GOT3 (cell line): ENCODE results near the gene OLIG1.

Source experiments
- DNase-seq: peaks from one replicate; lab custom pipeline; 2025; ENCODE audit warnings: mixed read lengths; lab: John Stamatoyannopoulos, UW

The OLIG1 gene

DNA sequence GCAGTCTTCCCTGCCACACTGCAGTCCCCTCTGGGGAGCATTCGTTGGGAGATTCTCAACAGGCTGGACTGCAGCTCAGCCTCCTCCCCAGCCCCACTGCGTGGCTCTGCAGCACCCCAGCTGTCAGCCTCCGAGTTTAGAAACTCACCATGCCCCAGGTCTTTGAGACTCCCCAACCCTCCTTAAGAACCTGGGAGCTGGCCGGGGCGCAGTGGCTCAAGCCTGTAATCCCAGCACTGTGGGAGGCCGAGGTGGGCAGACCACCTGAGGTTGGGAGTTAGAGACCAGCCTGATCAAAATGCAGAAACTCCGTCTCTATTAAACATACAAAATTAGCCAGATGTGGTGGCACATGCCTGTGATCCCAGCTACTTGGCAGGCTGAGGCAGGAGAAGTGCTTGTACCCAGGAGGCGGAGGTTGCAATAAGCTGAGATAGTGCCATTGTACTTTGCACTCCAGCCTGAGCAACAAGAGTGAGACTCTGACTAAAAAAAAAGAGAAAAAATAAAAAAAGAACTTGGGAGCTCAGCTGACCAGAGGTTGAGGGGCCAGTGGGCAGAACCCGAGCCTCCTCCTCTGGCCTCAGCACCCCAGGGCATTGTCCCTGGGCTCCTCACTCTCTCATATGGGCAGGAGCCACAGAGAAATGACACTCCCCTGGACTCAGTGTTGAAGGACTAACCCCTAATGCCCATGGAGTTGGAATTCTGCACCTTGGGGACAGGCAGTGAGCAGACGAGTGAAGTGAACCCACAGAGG is 38.6 kb upstream of the OLIG1 start:
- DNase-seq = no peak

DNA sequence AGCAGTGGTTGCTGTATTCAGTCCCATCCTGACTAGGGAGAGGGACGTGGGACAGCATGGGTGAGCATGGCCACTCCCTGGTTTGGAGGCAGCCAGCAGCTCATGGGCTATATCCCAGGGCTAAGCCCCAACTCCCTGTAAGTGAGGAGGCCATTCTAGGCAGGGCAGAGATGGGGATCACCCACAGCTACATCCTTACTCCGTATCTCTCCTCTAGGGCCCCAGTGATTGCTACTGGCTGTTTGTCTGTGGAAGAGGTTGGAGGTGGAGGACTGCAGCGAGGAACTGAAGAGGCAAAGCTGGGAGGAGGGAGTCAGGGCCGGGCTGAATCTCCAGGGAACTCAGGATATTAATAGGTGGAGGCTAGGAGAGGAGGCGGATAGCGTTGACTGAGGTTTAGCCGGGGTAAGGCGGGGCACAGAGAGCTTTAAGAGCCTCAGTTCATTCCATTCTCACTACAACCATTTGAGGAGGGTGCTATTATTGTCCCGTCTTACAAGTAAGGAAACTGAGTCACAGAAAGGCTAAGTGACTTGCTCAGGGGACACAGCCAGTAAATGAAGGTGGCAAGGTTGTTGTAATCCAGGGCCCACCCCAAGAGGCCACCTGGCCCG is 37.4 kb upstream of the OLIG1 start:
- DNase-seq = no peak

DNA sequence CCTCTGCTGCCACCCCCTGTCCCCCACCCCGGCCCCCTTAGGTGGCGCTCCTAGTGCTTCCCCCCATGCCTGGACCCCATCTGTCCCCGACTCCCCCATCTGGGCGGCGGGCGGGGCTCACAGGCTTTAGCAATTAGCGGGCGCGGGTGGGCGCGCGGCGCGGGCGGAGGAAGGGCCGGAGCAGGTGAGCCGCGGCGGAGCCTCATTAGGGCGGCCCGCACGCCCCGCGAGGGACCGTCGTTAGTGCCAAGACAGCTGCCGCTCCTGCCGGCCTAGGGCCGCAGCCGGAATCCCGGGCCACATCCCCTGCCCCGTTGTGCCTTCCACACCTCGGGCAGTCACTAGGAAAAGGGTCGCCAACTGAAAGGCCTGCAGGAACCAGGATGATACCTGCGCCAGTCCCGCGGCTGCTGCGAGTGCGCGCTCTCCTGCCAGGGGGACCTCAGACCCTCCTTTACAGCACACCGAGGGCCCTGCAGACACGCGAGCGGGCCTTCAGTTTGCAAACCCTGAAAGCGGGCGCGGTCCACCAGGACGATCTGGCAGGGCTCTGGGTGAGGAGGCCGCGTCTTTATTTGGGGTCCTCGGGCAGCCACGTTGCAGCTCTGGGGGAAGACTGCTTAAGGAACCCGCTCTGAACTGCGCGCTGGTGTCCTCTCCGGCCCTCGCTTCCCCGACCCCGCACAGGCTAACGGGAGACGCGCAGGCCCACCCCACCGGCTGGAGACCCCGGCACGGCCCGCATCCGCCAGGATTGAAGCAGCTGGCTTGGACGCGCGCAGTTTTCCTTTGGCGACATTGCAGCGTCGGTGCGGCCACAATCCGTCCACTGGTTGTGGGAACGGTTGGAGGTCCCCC is 36.6 kb upstream of the OLIG1 start:
- DNase-seq = no peak

DNA sequence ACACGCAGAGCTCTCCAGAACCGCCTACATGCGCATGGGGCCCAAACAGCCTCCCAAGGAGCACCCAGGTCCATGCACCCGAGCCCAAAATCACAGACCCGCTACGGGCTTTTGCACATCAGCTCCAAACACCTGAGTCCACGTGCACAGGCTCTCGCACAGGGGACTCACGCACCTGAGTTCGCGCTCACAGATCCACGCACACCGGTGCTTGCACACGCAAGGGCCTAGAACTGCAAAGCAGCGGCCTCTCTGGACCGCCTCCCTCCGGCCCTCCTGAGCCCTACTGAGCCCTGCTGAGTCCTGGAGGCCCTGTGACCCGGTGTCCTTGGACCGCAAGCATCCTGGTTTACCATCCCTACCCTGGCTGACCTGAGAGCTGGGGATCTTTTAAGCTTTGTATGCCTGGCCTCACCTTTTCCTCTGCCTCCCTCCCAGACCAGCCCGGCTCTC is 36.0 kb upstream of the OLIG1 start:
- no peak for DNase-seq

DNA sequence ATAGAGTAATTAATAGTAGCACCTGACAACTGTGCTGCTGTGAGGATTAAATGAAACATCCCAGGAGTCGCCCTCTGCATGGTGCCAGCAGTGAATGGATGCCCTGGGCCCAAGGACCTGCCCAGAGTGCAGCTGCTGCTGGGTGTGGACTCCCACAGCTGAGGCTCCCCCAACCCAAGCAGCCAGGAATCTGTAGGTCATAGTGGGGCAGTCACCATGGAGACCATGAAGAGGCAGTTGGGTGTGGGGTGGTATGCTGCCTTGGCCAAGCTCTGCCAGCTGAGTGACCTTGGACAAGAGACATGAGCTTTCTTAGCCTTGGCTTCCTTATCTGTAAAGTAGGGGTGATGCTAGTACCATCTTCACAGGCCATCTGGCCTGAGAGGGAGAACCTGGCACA is 34.8 kb upstream of the OLIG1 start:
- no peak for DNase-seq

DNA sequence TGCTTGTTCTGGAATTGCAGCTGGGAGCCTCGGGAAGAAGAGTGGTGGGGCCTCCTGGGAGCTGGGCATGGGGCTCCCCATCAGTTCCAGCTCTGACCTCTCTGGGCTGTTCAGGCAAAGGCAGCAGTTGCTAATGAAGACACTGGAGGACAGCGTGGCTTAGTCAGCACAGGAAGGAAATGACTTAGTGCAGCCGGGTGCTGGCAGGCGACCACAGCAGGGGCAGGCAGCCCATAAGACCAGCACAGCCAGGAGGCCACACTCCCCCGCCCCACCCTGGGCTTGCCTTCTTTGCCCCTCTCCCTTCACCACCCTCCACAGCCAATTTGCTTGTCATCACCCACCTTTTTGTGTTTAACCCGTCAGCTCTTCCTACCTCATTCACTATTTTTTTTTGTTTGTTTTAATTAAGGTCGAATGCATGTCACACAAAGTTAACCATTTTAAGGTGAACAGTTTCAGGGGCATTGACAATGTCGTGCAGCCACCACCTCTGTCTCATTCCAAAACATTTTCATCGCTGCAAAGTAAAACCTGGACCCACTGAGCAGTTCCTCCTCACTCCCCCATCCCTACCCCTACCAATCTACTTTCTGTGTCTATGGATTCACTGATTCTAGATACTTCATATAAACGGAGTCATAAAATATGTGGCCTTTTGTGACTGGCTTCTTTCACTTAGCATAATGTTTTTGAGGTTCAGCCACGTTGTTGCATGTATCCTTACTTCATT is 33.3 kb upstream of the OLIG1 start:
- no peak for DNase-seq

DNA sequence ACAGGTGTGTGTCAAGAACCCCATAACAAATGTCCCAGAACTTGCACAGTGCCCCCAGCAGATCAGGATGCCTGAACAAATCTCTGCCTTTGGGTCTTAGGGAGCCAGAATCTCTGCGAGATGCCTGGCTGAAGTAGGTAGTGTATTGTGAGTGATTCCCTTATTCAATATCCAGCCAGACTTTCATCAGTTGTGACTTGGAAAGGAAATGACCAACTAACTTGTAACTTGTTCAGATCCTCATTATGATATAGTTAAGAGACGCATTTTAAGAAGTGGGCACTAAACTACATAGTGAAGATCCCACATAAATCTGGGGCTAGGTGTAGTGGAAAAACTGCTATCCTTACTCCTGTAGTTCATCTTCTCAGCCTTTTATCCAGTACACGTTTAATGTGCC is 32.4 kb upstream of the OLIG1 start:
- no peak for DNase-seq

DNA sequence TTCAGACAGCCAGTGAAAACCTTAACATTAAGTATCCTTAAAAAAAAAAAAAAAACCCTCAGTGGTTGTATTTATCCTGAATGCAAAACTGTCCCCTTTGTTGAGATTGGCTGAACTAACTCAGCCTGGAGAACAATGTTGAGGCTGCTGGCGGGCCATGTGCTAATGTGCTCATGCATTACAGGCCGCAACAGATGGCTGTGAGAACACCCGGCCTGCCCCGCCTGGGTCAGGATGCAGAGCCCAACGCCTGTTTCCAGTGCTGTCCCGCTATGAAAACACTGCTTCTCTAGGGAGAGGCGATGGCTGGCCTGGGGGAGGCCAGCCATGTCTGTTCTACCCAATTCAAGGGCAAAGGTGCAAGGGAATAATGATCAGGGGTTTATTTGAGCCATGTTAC is 30.4 kb upstream of the OLIG1 start:
- DNase-seq = no peak

DNA sequence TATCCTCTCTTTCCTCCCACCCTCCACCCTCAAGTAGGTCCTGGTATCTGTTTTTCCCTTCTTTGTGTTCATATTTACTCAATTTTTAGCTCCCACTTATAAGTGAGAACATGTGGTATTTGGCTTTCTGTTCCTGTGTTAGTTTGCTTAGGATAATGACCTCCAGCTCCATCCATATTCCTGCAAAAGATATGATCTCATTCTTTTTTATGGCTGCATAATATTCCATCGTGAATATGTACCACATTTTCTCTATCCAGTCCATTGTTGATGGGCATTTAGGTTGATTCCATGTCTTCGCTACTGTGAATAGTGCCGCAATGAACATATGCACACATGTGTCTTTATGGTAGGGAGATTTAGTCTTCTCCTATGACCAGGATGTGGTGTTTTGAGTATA is 29.7 kb upstream of the OLIG1 start:
- DNase-seq = no peak

DNA sequence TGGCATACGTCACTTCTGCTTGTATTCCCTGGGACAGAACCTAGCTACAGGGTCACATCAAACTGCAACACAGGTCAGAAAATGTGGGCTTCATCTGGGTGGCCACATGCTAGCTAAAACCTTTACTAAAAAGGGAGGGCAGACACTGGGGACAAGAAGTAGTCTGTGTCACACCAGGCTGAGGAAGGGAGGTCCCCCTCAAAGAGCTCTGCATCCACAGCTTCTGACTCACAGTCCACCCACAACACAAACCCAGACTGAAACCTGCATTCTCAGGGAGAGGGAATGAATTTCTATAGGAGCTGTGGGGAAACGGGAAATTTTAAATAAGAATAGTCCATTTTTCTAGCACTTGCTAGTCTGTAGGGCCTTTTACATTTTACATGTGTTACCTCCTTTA is 28.0 kb upstream of the OLIG1 start:
- DNase-seq = no peak

DNA sequence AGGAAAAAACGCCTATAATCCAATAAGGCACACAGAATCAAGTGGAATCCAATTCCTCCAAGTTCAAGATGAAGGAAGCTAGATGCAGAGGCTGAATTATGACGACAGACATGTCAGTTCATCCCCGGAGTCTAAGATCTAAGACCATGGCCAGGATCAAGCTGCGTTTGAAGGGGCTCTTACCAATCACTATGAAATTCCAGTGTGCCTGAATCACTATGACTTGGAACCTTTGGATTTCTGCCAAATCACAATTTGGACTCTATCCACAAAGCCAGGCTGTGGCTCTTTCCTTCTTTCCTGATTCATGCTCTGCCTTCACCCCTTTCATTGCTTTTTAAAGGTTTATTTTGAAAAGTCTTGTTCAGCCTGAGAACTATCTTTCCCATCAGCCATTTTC is 27.1 kb upstream of the OLIG1 start:
- no peak for DNase-seq

DNA sequence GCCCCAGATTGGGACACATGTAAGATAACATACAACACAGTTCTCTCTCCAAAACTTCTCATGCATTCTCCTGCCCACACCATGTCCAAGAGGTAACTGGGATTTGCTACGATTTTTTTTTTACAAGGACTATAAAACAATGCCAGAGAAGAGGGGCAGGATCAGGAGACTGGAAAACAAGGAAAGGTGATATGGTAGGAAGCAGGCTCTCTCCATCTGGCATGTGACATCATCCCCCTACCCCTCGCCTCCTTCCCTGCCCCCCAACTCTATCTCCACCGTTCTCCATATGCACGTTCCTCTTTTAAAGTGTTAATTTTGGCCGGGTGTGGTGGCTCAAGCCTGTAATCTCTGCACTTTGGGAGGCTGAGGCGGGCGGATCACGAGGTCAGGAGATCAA is 23.5 kb upstream of the OLIG1 start:
- no peak for DNase-seq

DNA sequence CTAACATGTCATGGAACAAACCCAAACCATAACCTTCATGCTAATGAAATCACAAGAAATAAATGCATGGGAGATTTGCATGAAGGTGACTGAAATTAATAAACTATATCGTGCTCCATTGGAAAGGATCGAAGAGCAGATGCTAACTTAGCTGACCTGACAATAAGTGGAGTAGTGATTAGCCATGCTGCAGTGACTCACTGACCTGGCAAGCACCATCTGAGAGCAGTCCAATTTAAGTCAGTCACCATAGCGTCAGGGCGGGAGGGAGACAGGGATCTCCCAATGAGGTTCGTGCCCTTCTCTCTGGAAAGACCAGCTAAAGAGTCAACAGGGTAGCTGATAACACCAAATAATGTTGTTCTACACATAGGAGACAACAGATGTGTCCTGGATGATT is 22.7 kb upstream of the OLIG1 start:
- no peak for DNase-seq

DNA sequence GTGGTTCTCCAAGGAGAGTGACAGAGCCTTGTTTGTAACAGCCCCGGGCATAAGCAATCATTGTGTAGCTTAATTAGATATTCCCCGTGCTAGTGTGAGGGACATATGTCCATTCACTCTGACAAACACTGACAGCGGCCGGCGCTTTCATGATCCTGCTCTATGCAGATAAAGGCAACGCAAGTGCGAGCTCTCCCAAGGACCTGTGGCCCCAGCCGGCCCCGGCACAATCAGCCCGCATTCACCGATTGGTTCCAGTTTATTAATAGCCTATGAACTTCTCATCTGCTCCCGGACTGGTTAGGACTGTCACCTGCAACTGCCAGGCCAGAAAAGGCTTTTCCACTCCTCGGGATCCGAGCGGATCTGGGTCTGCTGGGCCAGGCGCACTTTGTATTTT is 18.0 kb upstream of the OLIG1 start:
- DNase-seq = no peak

DNA sequence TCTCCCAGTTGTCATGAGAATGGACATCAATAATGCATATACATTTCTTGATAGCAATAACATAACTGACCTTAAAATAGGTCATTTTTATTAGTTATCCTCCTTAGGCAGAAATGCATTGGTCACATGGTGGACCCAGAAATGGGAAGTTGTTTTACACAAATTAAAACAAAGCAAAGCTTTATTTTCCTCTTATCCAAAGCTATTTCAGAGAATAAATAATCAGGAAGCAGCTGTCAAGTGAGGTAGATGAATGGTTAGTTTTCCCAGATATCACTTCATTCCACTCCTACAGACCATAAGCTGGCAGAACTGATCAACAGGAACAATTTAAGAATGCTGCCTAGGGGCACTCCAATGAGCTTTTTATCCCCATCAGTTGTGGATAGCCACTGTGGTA is 16.0 kb upstream of the OLIG1 start:
- no peak for DNase-seq

DNA sequence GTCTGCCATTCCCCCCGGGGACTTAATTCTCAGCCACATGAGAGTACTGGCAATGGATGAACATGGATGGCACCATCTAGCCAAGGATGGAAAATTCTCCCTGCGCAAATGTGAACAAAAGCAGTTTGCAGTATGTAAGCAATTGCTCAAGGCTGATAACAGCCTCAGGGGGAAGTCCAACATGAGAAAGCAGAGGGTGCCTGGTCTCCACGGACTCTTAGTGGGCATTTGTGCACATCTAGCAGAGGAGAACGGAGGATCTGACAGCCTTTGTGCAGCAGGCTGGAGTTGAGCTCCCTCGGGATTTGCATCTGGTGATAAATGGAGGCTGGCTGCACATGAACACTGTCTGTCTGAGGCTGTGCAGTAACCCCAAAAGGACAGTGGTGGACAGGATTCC is 13.9 kb upstream of the OLIG1 start:
- no peak for DNase-seq

DNA sequence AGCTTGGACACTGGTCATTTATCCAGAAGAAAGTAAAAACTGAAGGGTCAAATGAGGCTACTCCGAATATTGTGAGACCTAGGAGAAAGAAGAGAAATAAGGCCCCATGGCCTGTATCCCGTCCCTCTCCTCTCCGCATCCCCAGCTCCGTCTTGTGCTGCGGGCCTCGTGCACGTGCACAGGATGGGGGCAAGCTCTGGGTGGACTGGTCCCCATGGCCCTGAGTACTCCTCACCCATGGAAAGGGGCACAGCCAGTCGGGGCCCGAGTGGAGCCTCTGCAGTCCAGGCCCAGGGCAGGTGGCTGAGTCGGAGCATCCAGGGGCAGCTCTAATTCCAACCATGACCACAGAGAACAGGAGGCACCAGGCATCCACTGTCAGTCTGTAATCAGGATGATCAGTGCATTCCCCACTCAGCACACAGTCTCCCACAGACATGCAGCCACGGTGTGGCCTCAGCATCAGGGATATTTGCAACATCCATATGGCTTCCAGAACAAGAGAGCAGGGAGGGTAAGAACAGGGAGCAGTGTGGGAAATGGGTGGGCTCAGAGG is 12.5 kb upstream of the OLIG1 start:
- no peak for DNase-seq

DNA sequence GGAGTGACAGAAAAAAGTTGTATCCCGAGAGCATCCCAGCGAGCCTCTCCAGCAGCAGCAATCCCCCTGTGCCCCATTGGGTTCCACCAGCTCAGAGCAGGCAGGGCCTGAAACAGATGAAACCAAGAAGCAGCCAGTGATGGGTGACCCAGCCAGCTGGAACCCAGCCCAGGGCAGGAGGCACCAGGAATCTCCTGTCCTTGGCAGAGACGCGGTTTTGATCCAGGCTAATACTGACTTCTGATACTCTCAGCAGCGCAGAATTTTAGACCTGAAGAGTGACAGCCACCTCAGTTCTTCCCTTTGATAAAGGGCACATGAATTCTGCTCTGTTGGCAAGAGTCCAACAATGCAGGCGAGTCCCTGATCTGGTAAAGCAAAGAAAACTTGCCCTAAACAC is 11.4 kb upstream of the OLIG1 start:
- DNase-seq = no peak

DNA sequence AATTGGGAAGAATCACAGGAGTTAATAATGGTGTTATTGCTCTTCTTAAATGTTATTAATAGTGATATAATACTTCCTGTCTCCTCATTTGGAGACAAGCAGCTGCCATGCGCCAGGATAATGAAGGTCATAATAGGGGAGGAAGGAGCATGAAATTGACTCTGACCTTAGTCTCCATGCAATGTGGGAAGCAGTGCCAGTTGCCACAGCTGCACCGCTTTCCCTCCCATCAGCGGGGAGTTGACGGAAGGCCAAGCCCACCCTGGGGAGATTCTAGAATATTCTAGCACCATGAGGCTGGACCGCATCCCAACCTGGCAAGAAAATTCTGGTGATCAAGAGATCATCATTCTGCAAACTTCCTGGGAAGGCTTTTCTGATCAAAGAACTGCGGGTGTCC is 11.0 kb upstream of the OLIG1 start:
- no peak for DNase-seq

DNA sequence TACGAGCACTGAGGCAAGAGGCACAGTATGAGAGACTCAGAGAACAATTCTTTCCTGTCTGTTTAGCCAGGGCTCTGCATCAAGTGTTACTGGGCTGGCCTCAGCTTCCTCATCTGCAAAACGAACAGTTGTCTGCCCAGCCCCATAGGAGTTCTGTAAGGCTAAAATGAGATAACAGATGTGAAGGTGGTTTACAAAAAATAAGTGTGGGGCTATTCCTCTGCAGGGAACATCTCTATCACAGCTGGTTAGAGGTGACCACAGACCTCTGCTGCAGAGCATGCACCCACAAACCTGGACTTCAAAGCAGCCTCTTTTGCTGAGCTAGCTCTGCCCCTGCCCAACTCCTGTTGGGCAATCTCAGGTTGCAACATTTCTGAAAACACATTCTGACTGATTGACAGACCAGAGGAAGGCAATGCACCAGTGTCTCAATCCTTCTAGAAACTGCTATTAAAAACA is 10.5 kb upstream of the OLIG1 start:
- DNase-seq = no peak

DNA sequence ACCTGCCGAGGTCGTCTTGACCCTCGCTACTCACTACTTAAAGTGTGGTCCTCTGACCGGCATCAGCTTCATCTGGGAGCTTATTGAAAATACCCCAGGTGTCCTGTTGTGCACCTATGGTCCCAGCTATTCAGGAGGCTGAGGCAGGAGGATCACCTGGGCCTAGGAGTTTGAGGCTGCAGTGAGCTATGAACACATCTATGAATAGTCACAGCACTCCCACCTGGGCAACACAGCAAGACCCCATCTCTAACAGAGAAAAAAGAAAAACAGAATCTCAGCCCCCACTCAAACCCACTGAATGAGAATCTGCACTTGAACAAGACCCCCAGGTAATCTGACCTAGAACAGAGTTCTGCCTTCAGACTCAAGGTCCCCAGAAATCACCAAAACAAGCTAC is 8.7 kb upstream of the OLIG1 start:
- no peak for DNase-seq

DNA sequence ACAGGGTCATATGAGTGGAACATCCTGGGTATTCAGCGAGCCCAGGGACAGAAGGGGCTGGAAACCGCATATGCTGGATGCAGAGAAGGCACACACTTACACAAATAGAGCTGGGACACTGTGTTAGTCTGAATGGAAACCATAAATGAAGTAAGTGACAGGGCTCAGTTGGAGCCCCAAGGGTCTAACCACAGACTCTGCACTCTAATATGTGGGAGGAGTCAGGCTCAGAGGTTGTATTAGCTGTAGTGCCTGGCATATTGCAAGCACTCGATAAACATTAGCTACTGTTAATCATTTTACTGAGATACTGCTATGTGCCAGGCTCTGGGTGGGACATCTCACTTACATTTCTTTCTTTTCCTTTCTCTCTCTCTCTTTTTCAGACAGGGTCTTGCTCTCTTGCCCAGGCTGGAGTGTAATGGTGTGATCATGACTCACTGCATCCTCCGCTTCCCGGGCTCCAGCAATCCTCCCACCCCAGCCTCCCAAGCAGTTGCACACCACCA is 6.5 kb upstream of the OLIG1 start:
- DNase-seq = no peak
